Measurements from ENCODE around the gene PMS2. TPM values are rescaled to one million over a fixed set of nuclear protein-coding genes. Genes with fewer than 3 reads are reported as not detected.
"Not testable (repeated sequence)": the region's sequence is repeated elsewhere in the genome, so short reads cannot be mapped to it uniquely, and the experiment has no call there.

The PMS2 gene
- polyA plus RNA-seq, 1 donor, result 27.7 TPM

- DNase-seq, result no peak
Measured at GRCh38 chr7:6015917-6016652, 7.2 kb upstream of the PMS2 start.

GRCh38 chr7:6012355-6013104 is 3.7 kb upstream of the PMS2 start:
- DNase-seq, result no peak

GRCh38 chr7:6011541-6011940 is 2.7 kb upstream of the PMS2 start:
- DNase-seq, result no peak

GRCh38 chr7:6010370-6010769 is 1.5 kb upstream of the PMS2 start:
- DNase-seq, result not testable (repeated sequence)

DNA sequence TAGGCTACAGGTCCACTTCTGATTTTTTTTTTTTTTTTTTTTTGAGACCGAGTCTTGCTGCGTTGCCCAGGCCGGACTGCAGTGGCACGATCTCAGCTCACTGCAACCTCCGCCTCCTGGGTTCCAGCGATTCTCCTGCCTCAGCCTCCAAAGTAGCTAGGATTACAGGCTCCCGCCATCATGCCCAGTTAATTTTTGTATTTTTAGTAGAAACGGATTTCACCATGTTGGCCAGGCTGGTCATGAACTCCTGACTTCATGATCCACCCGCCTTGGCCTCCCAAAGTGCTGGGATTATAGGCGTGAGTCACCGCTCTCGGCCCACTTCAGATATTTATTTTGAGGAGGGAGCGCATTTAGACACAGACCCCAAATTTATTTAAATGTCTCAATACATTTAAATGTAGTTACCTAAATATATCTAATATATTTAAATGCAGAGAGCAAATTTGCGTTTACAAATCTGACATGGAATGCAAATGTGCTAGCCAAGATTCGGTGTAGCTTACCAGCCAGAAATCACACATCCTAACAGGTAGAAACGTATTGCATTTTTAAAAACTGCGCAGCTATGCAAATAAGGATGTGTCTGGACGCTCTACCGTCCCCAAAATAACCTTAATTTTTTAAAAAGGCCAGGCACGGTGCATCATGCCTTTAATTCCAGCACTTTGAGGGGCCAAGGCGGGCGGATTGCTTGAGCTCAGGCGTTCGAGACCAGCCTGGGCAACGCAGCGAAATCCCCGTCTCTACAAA is 836 bp downstream of the PMS2 start:
- DNase-seq, result not testable (repeated sequence)

GRCh38 chr7:6007386-6007785 is 1.5 kb downstream of the PMS2 start:
- DNase-seq, result no peak

DNA sequence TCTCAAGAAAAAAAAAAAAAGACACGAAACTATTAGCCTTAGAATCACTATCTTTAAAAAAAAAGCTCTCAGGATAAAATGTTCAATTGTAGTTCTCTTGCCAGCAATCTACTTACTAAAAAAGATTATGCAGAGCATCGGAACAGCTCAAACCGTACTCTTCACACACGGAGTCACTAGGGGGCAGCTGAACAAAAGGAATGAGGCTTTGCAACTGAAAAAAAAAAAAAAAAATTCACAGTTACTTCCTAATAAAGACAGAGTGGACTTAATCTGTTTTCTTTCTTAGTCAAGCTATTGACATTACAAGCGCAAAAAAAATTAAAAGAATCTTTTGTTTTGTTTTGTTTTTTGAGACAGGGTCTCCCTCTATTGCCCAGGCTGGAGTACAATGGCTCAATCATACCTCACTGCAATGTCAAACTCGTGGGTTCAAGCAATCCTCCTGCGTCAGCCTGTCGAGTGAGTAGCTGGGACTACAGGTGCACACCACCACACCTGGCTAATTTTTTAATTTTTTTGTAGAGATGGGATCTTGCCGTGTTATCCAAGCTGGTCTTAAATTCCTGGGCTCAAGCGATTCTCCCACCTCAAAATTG is 11.5 kb downstream of the PMS2 start:
- DNase-seq, result peak; percentile 69

- DNase-seq, result not testable (repeated sequence)
Measured at GRCh38 chr7:5987061-5987460, 21.8 kb downstream of the PMS2 start.

DNA sequence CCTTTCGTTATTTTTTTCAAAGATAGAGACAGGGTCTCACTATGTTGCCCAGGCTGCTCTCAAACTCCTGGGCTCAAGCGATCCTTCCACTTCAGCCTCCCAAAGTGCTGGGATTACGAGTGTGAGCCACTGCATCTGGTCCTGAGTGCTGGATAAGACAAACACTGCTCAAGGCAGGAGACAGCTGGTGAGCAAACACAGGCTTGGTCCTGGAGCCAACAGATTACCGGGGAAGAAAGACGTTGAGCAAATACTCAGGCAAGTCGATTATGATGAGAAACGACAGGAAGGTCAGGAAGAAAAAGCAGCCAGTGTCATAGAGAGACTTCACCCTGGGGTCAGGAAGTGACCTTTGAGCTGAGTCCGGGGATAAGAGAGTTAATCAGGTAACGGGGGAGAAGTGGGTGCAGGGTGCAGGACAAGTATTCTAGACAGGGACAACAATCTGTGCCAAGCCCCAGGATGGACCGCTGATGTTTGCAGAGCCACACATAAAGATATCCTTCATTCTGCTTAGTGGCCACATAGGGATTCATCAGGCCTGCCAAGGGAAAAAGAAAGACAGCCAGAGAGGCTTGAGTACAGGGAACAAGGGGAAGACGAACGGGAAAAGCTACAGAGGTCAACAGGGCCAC is 29.1 kb downstream of the PMS2 start:
- not testable (repeated sequence) for DNase-seq

- not testable (repeated sequence) for DNase-seq
Measured at GRCh38 chr7:5973580-5973979, 35.3 kb downstream of the PMS2 start.

- not testable (repeated sequence) for DNase-seq
Measured at GRCh38 chr7:5970347-5970911, 38.4 kb downstream of the PMS2 start, which contains the start of gene RSPH10B. Gene RSPH10B, minus strand, starts transcription at chr7:5970689. Its CDS starts 3,573 bp downstream, at chr7:5967116.

- DNase-seq, result not testable (repeated sequence)
Measured at GRCh38 chr7:5963810-5964209, 45.0 kb downstream of the PMS2 start.

GRCh38 chr7:5963205-5963604 is 45.6 kb downstream of the PMS2 start:
- not testable (repeated sequence) for DNase-seq

- not testable (repeated sequence) for DNase-seq
Measured at GRCh38 chr7:5934945-5935450, 73.9 kb downstream of the PMS2 start.

GRCh38 chr7:5931905-5932644 is 76.8 kb downstream of the PMS2 start:
- not testable (repeated sequence) for DNase-seq

DNA sequence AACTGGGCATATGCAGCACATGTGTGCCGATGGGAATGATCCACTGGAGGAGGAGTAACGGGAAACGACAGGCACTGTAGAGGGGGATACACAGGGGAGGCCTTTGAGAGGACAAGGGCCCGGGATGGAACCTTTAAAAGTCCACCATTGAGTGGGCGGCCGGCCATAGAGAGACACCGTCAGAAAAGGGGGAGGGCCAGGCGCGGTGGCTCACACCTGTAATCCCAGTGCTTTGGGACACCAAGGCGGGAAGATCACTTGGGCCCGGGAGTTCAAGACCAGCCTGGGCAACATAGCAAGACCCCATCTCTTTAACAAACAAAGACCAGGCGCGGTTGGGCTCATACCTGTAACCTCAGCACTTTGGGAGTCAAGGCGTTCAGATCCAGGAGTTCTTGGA is 77.6 kb downstream of the PMS2 start:
- not testable (repeated sequence) for DNase-seq

DNA sequence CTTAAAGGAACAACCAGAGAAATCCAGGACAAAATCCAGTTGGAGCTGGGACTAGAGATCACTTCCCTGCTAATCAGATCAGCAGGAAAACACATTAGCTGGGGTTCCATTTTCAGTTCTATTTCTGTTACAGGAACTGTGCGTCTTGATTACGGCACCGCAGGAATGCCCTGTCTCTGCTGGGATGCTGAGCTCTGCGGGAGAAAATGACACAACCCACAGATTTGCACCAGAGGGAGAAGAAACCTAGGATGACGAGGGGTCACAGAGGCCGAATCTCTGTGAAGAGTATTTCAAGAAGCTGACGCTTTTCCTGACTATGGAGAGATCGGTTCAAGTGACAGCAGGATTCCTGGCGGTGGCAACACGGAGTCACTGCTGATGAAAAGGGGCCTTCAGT is 78.6 kb downstream of the PMS2 start:
- DNase-seq, result not testable (repeated sequence)

DNA sequence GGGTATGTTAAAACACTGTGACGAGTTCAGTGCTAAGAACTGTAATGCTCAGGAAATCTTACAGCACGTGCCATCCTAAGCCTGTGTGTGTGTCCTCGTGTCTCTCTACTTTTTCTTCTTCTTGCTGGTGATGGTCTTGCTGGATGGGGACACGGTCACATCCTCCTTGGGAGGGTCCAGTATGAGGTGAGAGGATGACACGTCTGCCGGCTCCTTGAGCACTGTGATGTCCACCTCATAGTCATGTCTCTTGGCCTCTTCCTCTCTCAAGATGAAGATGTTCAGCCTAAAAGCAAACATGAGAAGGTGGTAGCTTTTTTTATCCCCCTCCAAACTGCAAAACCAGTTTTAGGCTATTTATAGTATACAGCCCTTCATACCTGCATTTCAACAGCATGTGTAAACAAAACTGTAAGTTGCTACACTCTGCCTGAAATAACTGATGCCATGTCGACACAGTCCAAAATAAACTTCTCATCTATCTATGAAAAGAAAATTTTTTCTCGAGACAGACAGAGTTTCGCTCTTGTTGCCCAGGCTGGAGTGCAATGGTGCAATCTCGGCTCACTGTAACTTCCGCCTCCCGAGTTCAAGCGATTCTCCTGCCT is 82.5 kb downstream of the PMS2 start:
- not testable (repeated sequence) for DNase-seq

DNA sequence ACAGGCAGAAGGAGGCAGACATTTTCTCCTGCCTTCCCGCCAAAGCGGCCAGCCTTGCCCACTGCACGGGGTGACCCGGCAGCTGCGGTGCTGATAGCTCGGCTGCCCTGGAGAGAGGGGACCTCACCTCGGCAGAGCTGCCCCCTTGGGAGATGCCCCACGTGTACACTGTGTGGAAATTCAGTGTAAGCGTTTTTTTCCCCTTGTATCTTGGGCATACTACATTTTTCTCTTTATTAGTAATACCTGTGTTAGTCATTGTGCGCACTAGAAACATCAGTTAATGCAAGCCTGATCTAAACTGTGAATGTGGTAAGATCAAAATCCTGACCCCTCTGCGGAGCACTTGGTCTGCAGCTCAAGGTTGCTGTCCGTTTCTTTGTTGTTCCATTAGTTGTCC is 84.2 kb downstream of the PMS2 start:
- not testable (repeated sequence) for DNase-seq

DNA sequence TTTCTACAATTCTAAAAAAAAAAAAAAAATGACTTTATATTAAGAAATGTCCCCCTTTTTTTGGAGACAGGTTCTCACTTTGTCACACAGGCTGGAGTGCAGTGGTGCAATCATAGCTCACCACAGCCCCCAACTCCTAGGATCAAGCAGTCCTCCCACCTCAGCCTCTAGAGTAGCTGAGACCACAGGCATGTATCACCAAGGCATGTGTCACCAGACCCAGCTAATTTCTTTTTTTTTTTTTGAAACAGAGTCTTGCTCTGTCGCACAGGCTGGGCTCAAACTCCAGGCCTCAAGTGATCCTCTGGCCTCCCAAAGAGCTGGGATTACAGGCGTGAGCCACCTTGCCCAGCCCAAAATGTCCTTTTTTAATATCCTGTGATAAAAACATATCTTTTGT is 84.7 kb downstream of the PMS2 start:
- DNase-seq, result not testable (repeated sequence)
